WTC11 (cell line): ENCODE measurements around the gene USP2. TPM values are rescaled to one million over a fixed set of nuclear protein-coding genes. Genes with fewer than 3 reads are reported as not detected.

Experiments
- ATAC-seq: fragments of 200-7000 bp; cut with Tn5 transposase; 2 replicates; pipeline ENCODE4 v1.10.0; 2021; ENCODE audit warnings: mild to moderate bottlenecking, moderate library complexity
- CTCF ChIA-PET: fragments of 300-600 bp; sonication (Branson Sonifier 250); formaldehyde crosslinking; loops from one replicate; lab custom pipeline; 2021; ENCODE audit warnings: antibody characterized with exemption; lab: Charles Lee
- POLR2A ChIA-PET: fragments of 350-600 bp; sonication (Branson Sonifier 250); formaldehyde crosslinking; loops from one replicate; lab custom pipeline; 2021; ENCODE audit warnings: antibody characterized with exemption; lab: Charles Lee
- DNase-seq: peaks from one replicate; pipeline ENCODE4 v3.0.0; 2021; ENCODE audit warnings: low spot score
- H3K27ac Mint-ChIP-seq: 2 replicates; pipeline ENCODE4 v1.8.0; 2021; ENCODE audit warnings: mixed read lengths
- H3K27me3 Mint-ChIP-seq: 2 replicates; pipeline ENCODE4 v1.8.0; 2021; ENCODE audit warnings: low read depth, mild to moderate bottlenecking, moderate library complexity, mixed read lengths
- H3K36me3 Mint-ChIP-seq: 2 replicates; pipeline ENCODE4 v1.8.0; 2021; ENCODE audit warnings: mixed read lengths
- H3K4me1 Mint-ChIP-seq: 2 replicates; pipeline ENCODE4 v1.8.0; 2022; ENCODE audit warnings: mixed read lengths
- H3K4me3 Mint-ChIP-seq: 2 replicates; pipeline ENCODE4 v1.8.0; 2021; ENCODE audit warnings: mild to moderate bottlenecking, moderate library complexity, mixed read lengths
- H3K9me3 Mint-ChIP-seq: 2 replicates; pipeline ENCODE4 v1.8.0; 2021; ENCODE audit warnings: mixed read lengths
- ATF1 ChIP-seq: sonication (generic); formaldehyde crosslinking; IDR thresholded peaks from 2 replicates; pipeline ENCODE4 v1.8.1; 2023; ENCODE audit warnings: mild to moderate bottlenecking, moderate library complexity, missing genetic modification reagents
- GRHL2 ChIP-seq: fragments of 250-450 bp; sonication (Bioruptor Pico); IDR thresholded peaks from 2 replicates; pipeline ENCODE4 v1.8.0; 2022; ENCODE audit warnings: mild to moderate bottlenecking, moderate library complexity; ENCODE audit not compliant: insufficient replicate concordance, severe bottlenecking
- GTF2I ChIP-seq: fragments of 250-450 bp; sonication (Bioruptor Pico); conservative IDR thresholded peaks from 2 replicates; pipeline ENCODE4 v1.4.0; 2021; ENCODE audit warnings: mild to moderate bottlenecking
- HMGXB4 ChIP-seq: sonication (generic); formaldehyde crosslinking; IDR thresholded peaks from 2 replicates; pipeline ENCODE4 v1.8.1; 2023; ENCODE audit warnings: mild to moderate bottlenecking, moderate library complexity, missing genetic modification reagents
- MAX ChIP-seq: sonication (generic); formaldehyde crosslinking; IDR thresholded peaks from 2 replicates; pipeline ENCODE4 v1.8.0; 2022; ENCODE audit warnings: mild to moderate bottlenecking, missing genetic modification reagents
- TCF7 ChIP-seq: sonication (generic); formaldehyde crosslinking; IDR thresholded peaks from 2 replicates; pipeline ENCODE4 v1.8.0; 2022; ENCODE audit warnings: mild to moderate bottlenecking, low read depth, missing genetic modification reagents, moderate library complexity
- ZBTB21 ChIP-seq: sonication (generic); formaldehyde crosslinking; IDR thresholded peaks from 2 replicates; pipeline ENCODE4 v1.8.1; 2023; ENCODE audit warnings: mild to moderate bottlenecking, missing genetic modification reagents, borderline replicate concordance
- ZNF121 ChIP-seq: sonication (generic); formaldehyde crosslinking; IDR thresholded peaks from 2 replicates; pipeline ENCODE4 v1.8.0; 2023; ENCODE audit warnings: missing genetic modification reagents
- ZNF232 ChIP-seq: sonication (generic); formaldehyde crosslinking; IDR thresholded peaks from 2 replicates; pipeline ENCODE4 v1.8.0; 2022; ENCODE audit warnings: mild to moderate bottlenecking, missing genetic modification reagents
- ZNF263 ChIP-seq: sonication (generic); formaldehyde crosslinking; IDR thresholded peaks from 2 replicates; pipeline ENCODE4 v1.8.1; 2022; ENCODE audit warnings: low read depth, mild to moderate bottlenecking, moderate library complexity, missing genetic modification reagents
- ZNF317 ChIP-seq: sonication (generic); formaldehyde crosslinking; IDR thresholded peaks from 2 replicates; pipeline ENCODE4 v1.8.1; 2023; ENCODE audit warnings: low read depth, mild to moderate bottlenecking, moderate library complexity, missing genetic modification reagents, borderline replicate concordance
- ZNF423 ChIP-seq: fragments of 250-450 bp; sonication (Bioruptor Pico); IDR thresholded peaks from 2 replicates; pipeline ENCODE4 v2.1.2; 2022; ENCODE audit warnings: mild to moderate bottlenecking, moderate library complexity
- ZNF425 ChIP-seq: fragments of 250-450 bp; sonication (Bioruptor Pico); conservative IDR thresholded peaks from 2 replicates; pipeline ENCODE4 v1.9.0; 2021; ENCODE audit warnings: mild to moderate bottlenecking
- ZNF512 ChIP-seq: sonication (generic); formaldehyde crosslinking; IDR thresholded peaks from 2 replicates; pipeline ENCODE4 v1.8.1; 2022; ENCODE audit warnings: missing genetic modification reagents, borderline replicate concordance
- total RNA-seq: library from RNA; stranded (reverse); gene quantifications from 3 replicates; pipeline ENCODE4 v1.2.3, GENCODE V29; 2021

USP2 gene
- total RNA-seq, 1 experiment from 2014 or later: 8.0 TPM

DNA sequence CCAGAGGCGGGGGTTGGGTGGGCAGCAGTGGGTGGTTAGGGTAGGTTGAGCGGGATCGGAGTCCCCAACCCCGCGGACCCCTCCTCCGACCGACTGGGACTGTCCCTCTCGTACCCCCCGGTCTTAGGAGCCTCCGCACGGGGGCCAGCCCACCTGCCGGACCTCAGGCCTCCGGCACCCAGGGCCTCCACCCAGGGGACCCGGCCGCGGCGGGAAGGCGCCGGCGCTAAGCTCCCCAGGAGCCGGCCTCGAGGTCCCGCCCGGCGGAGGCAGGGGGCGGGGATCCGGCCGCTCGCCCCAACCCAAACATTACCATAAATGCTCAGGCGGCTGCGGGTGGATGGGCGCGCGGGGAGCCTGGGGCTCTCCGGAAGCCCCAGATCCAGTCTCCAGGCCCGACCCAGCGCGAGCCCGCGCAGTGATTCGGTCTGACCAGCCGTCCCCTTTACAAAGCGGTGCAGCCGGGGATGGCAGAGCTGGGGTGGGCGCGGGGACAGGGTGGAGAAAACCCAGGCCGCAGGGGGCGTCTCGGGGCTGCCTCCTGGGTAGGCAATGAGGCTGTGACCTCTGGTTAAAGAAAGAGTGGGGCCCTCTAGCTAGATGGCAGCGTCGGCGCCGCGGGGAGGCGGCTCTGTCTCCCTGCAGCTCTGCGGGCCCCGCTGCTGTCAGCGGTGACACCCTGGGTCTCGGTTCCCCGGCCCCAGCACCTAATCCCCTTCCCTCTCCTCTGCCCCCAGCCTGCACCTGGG lies 60.5 kb downstream of the USP2 start:
- Mint-ChIP-seq H3K27me3 (peaks cover 25% of the 10 kb centered on the region), H3K27ac (peak overlapping the region; percentile 45; the same call in 1 of the 2 replicates), H3K4me3 (peak overlapping the region; percentile 75), H3K36me3 (no peaks in the 10 kb centered on the region), H3K9me3 (no peaks in the 10 kb centered on the region), H3K4me1 (peaks cover 44% of the 10 kb centered on the region)
- POLR2A ChIA-PET: interaction anchor here (0.5 to 2.1 kb wide), 6 partner anchors 10 to 359 kb away, joined by 3 to 16 read pairs (median 4); partner anchors contain the start of genes CBL and HMBS
- DNase-seq (peak; percentile 71), ATAC-seq (peak; percentile 11)
- TF ChIP-seq ZBTB21 (no peak), HMGXB4 (peak; percentile 28; the same call in 1 of the 2 replicates), ZNF423 (peak; percentile 96)
- CTCF ChIA-PET: interaction anchor here (1.0 to 13.7 kb wide), 16 partner anchors 11 to 265 kb away, joined by 3 to 387 read pairs (median 7); partner anchors contain the start of genes C1QTNF5, CBL, RNF26 and USP2

- POLR2A ChIA-PET: interaction anchor here (1.0 to 2.1 kb wide), 4 partner anchors 9 to 114 kb away, joined by 3 to 16 read pairs (median 5); partner anchors contain the start of gene CBL
- Mint-ChIP-seq H3K36me3 (no peaks in the 10 kb centered on the region), H3K4me1 (peaks cover 48% of the 10 kb centered on the region), H3K9me3 (no peaks in the 10 kb centered on the region), H3K27me3 (peaks cover 32% of the 10 kb centered on the region), H3K4me3 (peak overlapping the region; percentile 58), H3K27ac (no peak overlapping the region)
- DNase-seq (peak; percentile 41), ATAC-seq (no peak)
- TF ChIP-seq MAX (CRISPR knock-in tag) (no peak), ZNF263 (CRISPR knock-in tag) (peak; percentile 15; the same call in 1 of the 2 replicates)
- CTCF ChIA-PET: interaction anchor here (1.0 to 13.7 kb wide), 14 partner anchors 10 to 265 kb away, joined by 4 to 387 read pairs (median 7); partner anchors contain the start of genes C1QTNF5, CBL, RNF26 and USP2
Observed at GRCh38 chr11:119320240-119320775, 61.2 kb downstream of the USP2 start.

- CTCF ChIA-PET: interaction anchor here (0.5 to 13.7 kb wide), 7 partner anchors 20 to 175 kb away, joined by 3 to 387 read pairs (median 12); partner anchors contain the start of genes C1QTNF5 and CBL
- peak overlapping the region; percentile 51 for H3K4me3 Mint-ChIP-seq
- H3K27ac Mint-ChIP-seq: no peak overlapping the region
Observed at GRCh38 chr11:119319700-119320239, 61.7 kb downstream of the USP2 start.

GRCh38 chr11:119319136-119319699 lies 62.3 kb downstream of the USP2 start:
- peaks cover 43% of the 10 kb centered on the region for H3K27me3 Mint-ChIP-seq
- DNase-seq (no peak), ATAC-seq (no peak)
- TF ChIP-seq ATF1 (CRISPR knock-in tag) (no peak), ZNF512 (no peak), ZNF317 (CRISPR knock-in tag) (no peak), ZNF425 (no peak), GTF2I (CRISPR knock-in tag) (no peak), ZNF232 (CRISPR knock-in tag) (no peak)
- peak overlapping the region; percentile 51 for H3K4me3 Mint-ChIP-seq
- ChIA-PET CTCF (interaction anchor here (0.5 to 13.7 kb wide), 11 partner anchors 15 to 174 kb away, joined by 3 to 387 read pairs (median 7); partner anchors contain the start of genes C1QTNF5, CBL and RNF26), POLR2A (interaction anchor here (1.0 to 4.7 kb wide), 2 partner anchors 15 to 19 kb away, joined by 5 to 35 read pairs; partner anchors contain the start of gene RNF26)
- H3K4me1 Mint-ChIP-seq: peaks cover 54% of the 10 kb centered on the region
- H3K36me3 Mint-ChIP-seq: peaks cover 3% of the 10 kb centered on the region; the same call in 1 of the 2 replicates
- H3K9me3 Mint-ChIP-seq: no peaks in the 10 kb centered on the region
- H3K27ac Mint-ChIP-seq: peak overlapping the region; percentile 83

More at GRCh38 chr11:119319700-119320239, 61.7 kb downstream of the USP2 start:
- H3K36me3 Mint-ChIP-seq: no peaks in the 10 kb centered on the region
- no peaks in the 10 kb centered on the region for H3K9me3 Mint-ChIP-seq
- no peak for TF ChIP-seq TCF7 (CRISPR knock-in tag)
- TF ChIP-seq GRHL2 (CRISPR knock-in tag): no peak
- no peak for TF ChIP-seq ZNF121 (CRISPR knock-in tag)
- no peak for ATAC-seq
- no peak for DNase-seq
- H3K27me3 Mint-ChIP-seq: peaks cover 37% of the 10 kb centered on the region
- POLR2A ChIA-PET: interaction anchor here (1.6 kb wide), 1 partner anchor 9 kb away, joined by 5 read pairs; no protein-coding TSS in a partner anchor
- peaks cover 51% of the 10 kb centered on the region for H3K4me1 Mint-ChIP-seq
